ENCODE data around the gene NOC4L.
"Not testable (repeated sequence)": the region's sequence is repeated elsewhere in the genome, so short reads cannot be mapped to it uniquely, and the experiment has no call there.

NOC4L gene

GRCh38 chr12:132182206-132182710 is 38.0 kb downstream of the NOC4L start:
- no peak for DNase-seq (ENCODE audit: low read depth in 2 of 2)

- no peak for DNase-seq (ENCODE audit: low read depth in 2 of 2)
These were observed 38.6 kb downstream of the NOC4L start for GRCh38 chr12:132182711-132183365.

DNA sequence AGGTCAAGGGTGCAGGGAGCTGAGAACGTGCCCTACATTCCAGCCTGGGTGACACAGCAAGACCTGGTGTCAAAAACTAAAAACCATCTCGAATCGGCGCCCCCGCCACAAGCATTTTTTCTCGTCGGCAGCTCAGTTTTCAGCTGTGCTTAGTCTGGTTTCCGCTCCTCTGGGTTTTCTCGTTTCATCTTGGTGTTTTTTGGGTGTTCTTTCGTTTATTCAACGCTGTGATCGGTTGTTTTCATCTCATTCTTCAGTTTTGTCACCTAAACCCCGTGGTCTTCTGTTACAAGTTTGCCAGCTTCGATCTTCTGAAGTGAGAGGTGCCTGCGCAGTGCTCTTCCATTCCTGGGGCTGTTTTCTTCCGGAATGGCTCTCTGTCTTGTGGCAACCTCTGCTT is 41.4 kb downstream of the NOC4L start:
- DNase-seq (ENCODE audit: low read depth in 2 of 2), result no peak

DNA sequence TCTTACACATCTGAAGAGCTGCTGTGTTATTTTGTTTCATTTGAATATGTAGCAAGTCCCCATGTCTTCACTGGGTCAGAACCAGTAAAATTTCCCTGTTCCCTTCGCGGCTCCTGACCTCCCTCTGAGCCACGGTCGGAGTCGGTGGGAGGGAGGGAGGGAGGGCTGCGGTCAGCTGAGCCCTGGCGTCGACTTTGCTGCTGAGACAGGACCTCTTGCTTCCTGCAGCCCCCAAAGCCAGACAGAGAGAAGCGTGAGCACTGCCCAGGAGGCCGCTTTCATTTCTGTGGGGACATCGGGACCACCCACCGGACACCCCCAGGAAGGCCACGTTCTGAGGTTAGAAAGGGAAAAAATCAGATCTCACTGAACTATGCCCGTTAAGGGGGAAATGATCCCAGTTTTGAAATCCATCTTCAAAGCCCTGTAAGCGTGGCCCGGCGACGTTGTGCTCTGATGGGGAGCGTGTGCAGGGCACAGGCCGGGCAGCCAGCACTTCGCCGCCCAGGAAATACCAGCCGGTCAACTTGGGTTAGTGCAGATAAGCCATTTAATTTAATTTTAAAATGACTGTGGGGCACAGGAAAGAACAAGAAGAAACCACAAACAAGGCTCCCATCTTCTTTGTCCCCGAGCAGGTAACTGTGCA is 42.1 kb downstream of the NOC4L start:
- DNase-seq (ENCODE audit: low read depth in 2 of 2), result no peak

DNA sequence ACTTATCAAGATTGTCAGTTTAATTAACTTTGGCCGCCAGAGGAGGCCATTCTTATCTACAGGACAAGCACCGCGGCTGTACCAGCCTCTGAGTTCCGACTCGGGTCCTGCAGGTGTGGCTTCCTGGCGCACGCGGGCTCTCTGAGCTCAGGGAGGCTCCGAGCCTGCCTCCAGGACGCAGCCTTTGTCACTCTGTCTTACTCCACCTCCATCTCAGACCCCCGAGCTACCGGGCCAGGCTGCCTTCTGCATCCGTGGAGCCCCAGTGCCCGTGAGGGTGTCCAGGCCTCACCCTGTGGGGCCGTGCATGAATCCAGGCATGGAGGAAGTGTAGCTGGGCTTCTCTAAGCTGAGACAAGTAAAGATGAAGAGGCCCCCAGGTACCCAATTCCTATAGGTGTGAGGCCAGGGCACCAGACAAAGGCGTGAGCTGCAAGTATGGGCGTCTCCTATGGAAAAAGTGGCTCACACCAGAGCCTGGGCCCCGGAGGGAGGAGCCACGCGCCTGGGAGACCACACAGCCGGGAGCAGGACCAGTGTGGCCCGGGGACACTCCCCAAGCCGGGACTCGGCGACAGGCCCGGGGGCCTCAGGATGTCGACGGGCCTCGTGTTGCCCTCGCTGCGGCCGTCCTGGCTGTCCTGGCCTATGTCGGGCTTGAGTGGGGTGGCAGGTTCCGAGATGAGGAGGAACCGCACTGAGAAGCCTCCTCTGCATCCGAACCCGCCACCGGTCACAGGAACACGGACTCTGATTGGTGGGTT is 42.8 kb downstream of the NOC4L start:
- no peak for DNase-seq (ENCODE audit: low read depth in 2 of 2)

DNA sequence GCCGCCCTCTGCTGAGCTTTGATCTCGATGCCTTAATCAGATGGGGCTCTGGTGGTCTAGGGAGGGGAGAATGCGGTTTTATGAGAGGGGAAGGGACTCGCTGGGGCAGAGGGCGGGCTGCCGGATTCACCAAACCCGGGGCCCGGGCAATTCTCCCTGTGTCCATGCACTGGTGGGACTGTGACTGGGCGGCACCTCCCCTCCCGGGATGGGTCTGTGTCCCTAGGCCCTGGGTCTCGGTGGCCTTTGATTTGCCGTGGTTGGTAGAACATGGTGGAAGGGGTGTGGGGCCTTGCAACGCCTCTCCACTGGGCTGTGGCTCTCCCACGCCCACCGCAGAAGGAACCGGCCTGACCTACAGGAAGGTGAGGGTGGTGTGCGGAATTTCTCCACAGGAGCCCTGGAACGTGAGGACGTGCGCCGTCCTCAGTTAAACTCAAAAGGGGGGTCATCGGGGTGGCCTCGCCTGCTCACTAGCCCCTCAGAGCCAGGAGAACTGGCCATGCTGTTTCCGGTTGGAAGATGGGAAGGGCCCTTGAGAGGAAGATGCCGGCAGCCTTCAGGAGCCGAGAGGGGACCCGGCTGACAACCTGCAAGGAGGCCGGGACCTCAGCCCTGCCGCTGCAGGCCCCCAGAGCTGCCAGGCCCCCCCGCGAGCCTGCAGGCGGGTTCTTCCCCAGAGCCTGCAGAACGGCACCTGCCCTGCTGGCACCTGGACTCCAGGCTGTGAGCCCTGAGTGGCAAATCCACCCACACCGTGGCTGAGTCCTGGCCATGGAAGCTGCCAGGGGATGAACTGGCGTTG is 43.6 kb downstream of the NOC4L start:
- DNase-seq (ENCODE audit: low read depth in 2 of 2), result no peak

- DNase-seq (ENCODE audit: low read depth in 2 of 2), result no peak
These were observed 44.2 kb downstream of the NOC4L start for GRCh38 chr12:132188451-132188901.

GRCh38 chr12:132188916-132189325 is 44.7 kb downstream of the NOC4L start:
- DNase-seq (ENCODE audit: low read depth in 2 of 2), result no peak

DNA sequence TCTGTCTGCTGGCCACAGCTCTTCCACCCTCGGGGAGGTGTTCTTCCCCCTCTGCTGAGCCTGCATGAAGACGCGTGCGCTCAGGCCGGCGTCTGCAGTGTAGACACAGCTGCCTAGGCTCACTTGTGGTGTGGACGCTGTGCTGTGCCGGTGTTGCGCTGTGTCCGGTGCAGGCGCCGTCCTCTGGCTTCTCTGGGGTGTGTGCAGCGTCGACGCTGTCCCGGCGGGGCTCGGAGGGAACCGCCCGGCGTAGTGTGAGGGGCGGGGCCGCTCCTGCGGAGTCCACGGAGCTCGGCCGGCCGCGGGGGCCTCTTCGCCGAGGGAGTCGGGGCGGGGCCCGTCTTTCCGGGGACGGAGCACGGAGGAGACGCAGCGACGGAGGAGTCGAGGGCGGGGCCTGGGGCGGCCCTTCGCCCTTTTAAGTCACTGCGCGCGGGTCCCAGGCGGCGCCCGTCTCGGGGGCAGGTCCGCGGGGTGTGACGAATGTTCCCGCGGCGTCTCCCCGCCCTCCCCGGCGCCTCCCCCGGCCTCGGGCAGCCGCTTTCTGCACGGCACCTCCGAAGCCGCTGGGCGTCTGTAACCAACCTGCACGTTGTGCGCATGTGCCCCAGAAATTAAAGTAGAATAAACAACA is 45.2 kb downstream of the NOC4L start:
- peak; percentile 80 to 87 for DNase-seq (ENCODE audit: low read depth in 2 of 2)

- no peak for DNase-seq (ENCODE audit: low read depth in 2 of 2)
These were observed 45.9 kb downstream of the NOC4L start for GRCh38 chr12:132190012-132190755.

GRCh38 chr12:132190834-132191500 is 46.7 kb downstream of the NOC4L start:
- DNase-seq (ENCODE audit: low read depth in 2 of 2), result no peak

- DNase-seq (ENCODE audit: low read depth in 2 of 2), result no peak
These were observed 47.7 kb downstream of the NOC4L start for GRCh38 chr12:132191715-132192553.

DNA sequence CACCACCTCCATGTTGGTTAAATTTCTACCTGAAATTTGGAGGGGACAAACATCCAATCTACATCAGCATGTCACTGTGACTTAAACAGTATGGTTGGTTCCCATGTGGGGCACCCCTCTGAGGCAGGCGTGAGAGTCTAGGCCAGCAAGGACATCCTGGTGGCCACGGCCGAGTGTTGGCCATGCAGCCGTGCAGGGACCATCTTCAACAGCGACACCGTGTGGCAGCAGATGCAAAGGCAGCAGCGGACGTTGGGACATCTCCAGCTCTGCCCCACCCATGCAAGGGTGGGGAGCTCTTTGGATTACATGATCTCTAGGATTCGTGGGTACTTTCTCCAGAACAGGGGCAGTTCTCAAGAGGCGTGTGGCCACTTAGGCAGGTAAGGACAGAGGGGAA is 49.8 kb downstream of the NOC4L start:
- DNase-seq (ENCODE audit: low read depth in 2 of 2), result no peak

DNA sequence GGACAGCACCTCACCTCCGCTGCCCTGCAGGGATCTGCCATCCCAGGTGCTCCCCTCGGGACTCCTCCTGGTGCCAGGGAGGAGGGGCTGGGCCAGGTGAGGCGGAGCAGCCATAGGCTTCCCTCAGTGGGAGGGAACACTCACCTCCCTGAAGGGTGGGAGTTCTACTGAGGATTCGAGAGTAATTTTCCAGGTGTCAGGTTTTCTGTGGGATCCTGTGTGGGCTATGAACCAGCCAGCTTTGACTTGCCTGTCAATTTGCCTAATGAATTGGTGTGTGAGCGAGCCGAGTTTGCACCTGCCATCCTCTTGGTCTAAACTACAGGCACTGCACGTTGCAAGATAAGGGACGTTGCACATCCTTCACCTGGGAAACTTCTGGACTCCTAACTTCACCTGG is 50.3 kb downstream of the NOC4L start:
- DNase-seq (ENCODE audit: low read depth in 2 of 2), result no peak

DNA sequence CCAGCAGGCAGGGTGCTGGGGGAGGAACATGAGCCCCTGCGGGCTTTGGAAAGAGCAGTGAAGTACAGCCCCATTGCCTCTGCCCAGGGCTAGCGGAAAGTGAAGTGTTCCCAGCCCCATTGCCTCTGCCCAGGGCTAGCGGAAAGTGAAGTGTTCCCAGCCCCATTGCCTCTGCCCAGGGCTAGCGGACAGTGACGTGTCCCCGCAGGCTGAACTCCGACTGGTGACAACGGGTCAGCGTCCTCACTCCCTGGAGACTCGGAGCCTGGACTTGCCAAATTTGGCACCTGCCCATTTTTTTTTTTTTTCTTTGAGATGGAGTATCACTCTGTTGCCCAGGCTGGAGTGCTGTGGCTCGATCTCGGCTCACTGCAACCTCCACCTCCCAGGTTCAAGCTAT is 51.0 kb downstream of the NOC4L start:
- DNase-seq (ENCODE audit: low read depth in 2 of 2), result not testable (repeated sequence)

- no peak for DNase-seq (ENCODE audit: low read depth in 2 of 2)
These were observed 52.0 kb downstream of the NOC4L start for GRCh38 chr12:132196038-132196872.

GRCh38 chr12:132196873-132197390 is 52.7 kb downstream of the NOC4L start:
- DNase-seq (ENCODE audit: low read depth in 2 of 2), result no peak
